NB4 (cell line): ENCODE measurements around the gene LRRC27.

Experiments
- DNase-seq: peaks from one replicate; pipeline ENCODE4 v3.0.0; 2010; ENCODE audit warnings: low read depth
- H3K4me3 ChIP-seq: one replicate; pipeline ENCODE4 v1.5.1; 2011; ENCODE audit warnings: mild to moderate bottlenecking, low read depth, low read length, moderate library complexity
- CTCF ChIP-seq: IDR thresholded peaks from one replicate; pipeline ENCODE4 v1.5.1; 2012; ENCODE audit warnings: low read depth, low read length
- MAX ChIP-seq: IDR thresholded peaks from 2 replicates; pipeline ENCODE4 v1.6.1; 2011; ENCODE audit warnings: low read depth, low read length
- MYC ChIP-seq: IDR thresholded peaks from 2 replicates; pipeline ENCODE4 v1.6.1; 2011; ENCODE audit warnings: low read depth, low read length
- POLR2A ChIP-seq: IDR thresholded peaks from 2 replicates; pipeline ENCODE4 v1.6.1; 2011; ENCODE audit warnings: mild to moderate bottlenecking; ENCODE audit not compliant: insufficient read length; ENCODE audit errors: extremely low read depth

Gene LRRC27

GRCh38 chr10:132390170-132390920 lies 58.4 kb downstream of the LRRC27 start:
- TF ChIP-seq MYC (no peak), CTCF (no peak), MAX (no peak), POLR2A (no peak)
- peak; percentile 54 for DNase-seq
- no peak overlapping the region for H3K4me3 ChIP-seq

- H3K4me3 ChIP-seq = no peak overlapping the region
- no peak for TF ChIP-seq POLR2A
- TF ChIP-seq MYC = no peak
- TF ChIP-seq CTCF = no peak
- DNase-seq = no peak
Measured at GRCh38 chr10:132390921-132391675, 59.1 kb downstream of the LRRC27 start.

- no peak overlapping the region for H3K4me3 ChIP-seq
- no peak for DNase-seq
- TF ChIP-seq MYC (no peak), MAX (no peak), POLR2A (no peak), CTCF (no peak)
Measured at GRCh38 chr10:132391676-132392020, 59.7 kb downstream of the LRRC27 start.

- no peak for DNase-seq
- TF ChIP-seq MAX (no peak), POLR2A (no peak), MYC (no peak), CTCF (no peak)
- H3K4me3 ChIP-seq = no peak overlapping the region
Measured at GRCh38 chr10:132392184-132392800, 60.3 kb downstream of the LRRC27 start.

- H3K4me3 ChIP-seq = no peak overlapping the region
- peak; percentile 61 for DNase-seq
- TF ChIP-seq CTCF (no peak), POLR2A (no peak), MAX (no peak), MYC (no peak)
Measured at GRCh38 chr10:132392811-132393694, 61.1 kb downstream of the LRRC27 start.
